ENCODE measurements around the gene ATP11A.

ATP11A gene

DNA sequence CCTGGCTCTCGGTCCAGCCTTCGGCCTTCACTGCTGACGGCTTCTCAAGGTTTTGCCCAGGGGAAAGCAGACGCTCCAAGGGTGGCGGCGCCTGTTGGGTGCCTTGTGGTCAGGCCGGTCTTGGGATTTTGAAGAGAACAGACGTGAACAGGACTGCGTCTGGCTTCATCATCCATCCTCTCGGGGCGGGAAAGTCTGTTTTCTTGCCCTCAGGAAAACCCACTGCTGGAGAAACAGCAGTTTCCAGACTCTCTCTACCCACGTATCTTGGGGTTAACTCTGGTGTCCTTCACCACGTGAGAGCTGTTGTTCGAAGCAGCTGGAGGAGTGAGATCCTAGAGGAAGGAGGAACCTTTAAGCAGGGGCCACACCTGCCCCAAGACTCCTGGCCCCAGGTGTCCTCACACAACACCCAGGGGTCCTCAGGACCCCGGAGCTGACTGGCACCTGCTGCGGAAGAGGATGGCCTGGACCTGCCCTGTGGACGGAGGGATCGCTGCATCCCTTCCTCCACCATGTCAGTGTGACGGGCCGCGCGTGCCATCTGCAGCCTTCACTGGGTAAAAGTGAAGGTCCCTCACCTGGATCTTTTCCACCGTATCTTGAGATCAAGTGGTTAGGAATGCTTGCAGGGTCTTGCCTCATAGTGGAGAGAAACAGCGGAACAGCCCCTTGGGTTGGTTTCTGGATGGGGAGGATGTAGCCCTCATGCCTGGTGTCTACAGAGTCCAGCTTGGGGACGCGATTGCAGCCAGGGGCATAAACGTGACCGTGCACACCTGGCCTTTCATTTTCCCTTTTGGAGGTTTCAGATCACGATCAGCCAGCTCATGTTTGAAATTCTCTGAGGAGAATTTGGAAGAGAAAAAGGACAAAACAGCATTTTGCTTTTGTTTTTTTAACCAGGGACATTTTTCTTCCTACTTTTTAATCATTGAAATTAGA, 209.7 kb downstream of the ATP11A start:
- DNase-seq = no peak

- no peak for DNase-seq
Measured at GRCh38 chr13:112900226-112900600, 210.4 kb downstream of the ATP11A start.

DNA sequence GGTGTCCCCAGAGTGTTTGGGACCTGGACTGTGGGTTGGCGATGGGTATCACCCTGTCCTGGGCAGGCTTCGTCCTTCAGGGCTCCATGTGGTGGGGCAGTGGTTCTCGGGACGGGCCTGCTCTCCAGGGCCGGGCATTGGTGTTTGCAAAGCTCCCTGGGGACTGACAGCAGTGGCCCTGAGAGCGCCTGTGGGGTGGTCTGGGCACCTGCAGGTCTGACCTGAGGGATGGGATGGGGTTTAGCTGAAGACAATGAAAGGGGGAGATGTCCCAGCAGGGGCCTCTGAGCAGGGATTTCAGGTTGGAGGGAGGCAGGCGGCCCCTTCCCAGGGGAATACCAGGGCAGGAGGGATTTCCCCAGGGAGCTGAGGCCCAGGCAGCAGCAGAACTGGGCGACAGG, 210.9 kb downstream of the ATP11A start:
- no peak for DNase-seq

- no peak for DNase-seq
Measured at GRCh38 chr13:112902101-112902651, 212.3 kb downstream of the ATP11A start.

DNA sequence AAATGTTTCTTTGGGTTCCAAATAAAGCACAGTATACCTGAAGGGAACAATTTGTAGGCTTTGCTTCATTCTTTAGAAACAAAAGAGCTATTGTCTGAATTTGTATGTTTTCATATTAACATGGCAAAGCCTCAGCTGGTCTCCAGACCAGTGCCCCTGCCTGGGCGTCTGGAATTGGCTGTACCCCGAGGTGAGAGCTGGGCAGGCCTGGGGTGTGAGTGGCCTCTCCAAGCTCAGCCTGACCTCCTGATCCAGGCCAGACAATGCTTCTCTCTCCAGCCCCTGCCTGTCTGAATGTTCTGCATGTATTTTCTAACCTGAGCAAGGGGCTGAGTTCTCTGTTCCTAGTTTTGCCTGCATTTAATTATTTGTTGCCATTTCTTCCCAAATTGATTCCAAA, 212.8 kb downstream of the ATP11A start:
- no peak for DNase-seq

DNA sequence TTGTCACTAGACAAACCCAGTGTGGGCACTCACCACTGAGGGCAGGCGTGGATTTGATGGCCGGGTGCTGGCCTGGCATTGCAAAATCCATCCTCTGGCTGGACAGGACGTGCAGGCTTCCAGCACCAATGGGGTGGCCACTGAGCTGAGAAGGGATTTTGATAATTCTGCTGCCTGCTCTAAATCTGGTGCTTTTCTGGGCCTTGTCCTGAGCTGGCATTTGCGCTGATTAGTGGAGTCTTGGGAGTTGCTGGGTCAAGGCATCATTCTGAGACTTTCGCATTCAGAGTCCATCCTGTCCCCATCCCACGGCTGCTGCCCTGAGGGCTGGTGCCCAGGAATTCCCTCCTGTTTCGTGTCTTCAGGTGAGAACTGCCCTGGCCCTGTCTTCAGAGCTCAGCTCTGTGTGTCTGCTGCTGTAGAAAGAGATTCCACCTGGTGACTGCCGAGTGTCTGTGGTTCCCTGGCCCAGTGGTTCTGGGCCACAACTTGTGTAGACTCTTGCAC, 213.3 kb downstream of the ATP11A start:
- DNase-seq = no peak

DNA sequence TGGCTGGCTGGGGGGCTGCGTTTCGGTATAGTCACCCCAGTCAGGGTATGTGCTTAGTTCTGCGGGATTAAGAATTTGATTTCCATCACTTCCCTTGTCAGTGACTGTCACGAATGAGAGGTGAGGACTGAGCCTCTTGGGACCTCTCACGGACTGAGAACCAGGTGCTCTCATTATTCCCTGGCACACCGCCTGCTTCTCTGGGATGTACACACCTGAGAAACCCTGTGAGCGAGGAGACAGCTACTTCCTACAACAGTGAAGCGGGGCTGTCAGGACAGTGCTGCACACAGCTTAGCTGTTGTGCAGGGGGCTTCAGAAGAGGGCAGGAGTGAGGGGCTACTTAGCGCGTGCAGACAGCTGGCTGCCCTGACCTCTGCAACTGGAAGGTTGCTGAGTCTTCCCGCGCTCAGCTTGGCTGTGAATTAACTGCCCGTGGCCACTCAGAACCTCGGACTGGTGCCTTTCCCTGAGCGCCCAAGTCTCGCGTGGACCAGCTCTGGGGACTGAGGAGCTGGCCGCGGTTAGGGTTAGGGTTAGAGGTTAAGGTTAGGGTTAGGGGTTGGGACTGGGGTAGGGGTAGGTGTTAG, 213.9 kb downstream of the ATP11A start:
- DNase-seq = no peak

DNA sequence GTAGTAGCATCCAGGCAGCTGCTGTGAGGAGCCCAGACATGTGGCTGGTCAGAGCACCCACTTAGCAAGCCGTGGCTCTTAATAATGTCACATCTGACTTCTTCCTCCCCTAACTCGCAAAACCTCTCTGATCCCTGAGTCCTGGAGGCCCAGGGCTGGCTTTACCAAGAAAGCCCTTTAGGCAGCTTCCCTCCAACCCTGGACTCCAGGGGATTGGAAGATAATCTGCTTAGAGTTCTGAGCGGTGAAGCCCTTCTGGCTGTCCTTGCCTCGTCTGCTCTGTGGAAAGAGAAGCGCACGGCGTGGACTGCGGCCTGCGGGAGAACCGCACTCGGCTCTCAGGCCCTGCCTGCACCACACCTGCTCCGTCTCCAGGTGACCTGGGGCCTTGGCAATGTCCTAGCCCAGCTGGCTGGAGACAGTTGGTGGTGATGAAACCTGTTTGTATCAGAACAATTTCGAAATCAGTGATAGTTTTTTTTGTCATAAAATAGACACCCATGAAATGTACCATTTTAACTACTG, 214.7 kb downstream of the ATP11A start:
- DNase-seq = no peak

- no peak for DNase-seq
Measured at GRCh38 chr13:112905086-112905485, 215.2 kb downstream of the ATP11A start.

GRCh38 chr13:112905619-112905989, 215.8 kb downstream of the ATP11A start:
- DNase-seq = no peak

DNA sequence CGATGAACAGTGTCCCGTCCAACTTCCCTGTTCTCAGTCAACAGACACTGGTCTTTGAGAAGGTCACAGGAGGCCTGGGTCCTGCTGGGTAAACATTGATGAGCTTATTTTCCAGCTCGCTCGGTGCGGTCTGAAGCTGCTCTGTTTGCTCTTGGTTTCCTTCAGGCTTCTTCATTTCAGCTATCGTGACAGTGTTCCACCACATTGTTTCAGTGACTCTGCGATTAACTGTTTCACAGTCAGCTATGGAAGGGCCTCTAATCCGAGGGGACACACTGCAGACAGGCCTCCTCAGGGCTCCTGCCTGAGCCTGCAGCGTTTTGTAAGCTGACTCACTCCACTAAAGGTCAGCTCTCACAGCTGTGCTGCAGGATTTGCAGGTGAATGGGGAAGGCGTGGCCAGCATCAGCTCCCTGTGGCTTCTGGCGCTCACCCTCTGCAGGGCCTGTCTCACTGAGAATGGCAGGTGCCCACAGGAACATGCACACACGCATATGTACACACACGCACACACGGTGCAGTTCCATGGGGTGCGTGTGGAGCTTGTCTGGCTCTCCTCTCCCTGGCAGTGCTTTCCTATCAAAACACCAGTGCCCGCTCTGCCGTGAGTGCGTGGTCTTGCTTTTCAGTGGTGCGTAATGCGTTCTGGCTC, 216.3 kb downstream of the ATP11A start:
- DNase-seq = no peak

DNA sequence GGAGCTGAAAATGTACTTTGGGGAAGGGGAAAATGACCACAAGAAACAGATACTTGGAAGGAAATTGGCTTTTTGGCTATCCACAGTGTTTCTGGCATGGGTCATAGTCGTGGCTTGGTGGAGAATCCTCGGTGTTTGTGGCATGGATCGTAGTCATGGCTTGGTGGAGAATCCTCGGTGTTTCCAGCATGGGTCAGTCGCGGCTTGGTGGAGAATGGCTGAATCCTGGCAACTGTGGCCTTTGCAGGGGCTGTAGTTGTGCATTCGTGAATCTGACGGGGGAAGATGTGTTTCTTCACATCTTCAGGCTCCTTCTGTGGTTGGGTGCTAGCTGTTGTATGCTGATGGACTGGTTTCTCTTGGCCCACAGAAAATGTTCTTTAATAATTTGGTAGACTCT, 217.4 kb downstream of the ATP11A start:
- DNase-seq = no peak

GRCh38 chr13:112907871-112908331, 218.1 kb downstream of the ATP11A start:
- DNase-seq = no peak

GRCh38 chr13:112908342-112908741, 218.5 kb downstream of the ATP11A start:
- DNase-seq = no peak

- DNase-seq = no peak
Measured at GRCh38 chr13:112910016-112910415, 220.2 kb downstream of the ATP11A start.

GRCh38 chr13:112910616-112911280, 220.9 kb downstream of the ATP11A start:
- DNase-seq = no peak

DNA sequence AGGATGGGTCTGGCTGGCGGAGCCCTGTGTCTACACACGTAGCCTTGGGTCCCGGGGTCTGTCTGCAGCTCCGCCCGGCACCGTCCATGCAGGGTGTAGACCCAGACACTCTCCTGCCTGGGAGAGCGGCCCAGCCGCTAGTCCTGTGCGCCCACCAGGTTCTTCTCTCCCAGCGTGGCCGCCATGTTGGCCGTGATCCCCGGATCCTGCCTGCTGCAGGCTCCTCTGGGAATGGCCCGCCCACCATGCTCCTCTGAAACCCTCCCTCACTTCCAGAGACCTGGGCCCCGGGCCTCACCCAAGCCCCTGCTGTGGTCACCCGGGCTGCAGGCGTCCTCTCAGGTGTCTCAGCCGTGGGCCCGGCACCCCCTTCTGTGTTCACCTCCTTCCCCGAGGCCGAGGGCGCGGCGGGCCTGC, 221.5 kb downstream of the ATP11A start:
- DNase-seq = no peak

GRCh38 chr13:112911883-112912282, 222.0 kb downstream of the ATP11A start:
- no peak for DNase-seq

DNA sequence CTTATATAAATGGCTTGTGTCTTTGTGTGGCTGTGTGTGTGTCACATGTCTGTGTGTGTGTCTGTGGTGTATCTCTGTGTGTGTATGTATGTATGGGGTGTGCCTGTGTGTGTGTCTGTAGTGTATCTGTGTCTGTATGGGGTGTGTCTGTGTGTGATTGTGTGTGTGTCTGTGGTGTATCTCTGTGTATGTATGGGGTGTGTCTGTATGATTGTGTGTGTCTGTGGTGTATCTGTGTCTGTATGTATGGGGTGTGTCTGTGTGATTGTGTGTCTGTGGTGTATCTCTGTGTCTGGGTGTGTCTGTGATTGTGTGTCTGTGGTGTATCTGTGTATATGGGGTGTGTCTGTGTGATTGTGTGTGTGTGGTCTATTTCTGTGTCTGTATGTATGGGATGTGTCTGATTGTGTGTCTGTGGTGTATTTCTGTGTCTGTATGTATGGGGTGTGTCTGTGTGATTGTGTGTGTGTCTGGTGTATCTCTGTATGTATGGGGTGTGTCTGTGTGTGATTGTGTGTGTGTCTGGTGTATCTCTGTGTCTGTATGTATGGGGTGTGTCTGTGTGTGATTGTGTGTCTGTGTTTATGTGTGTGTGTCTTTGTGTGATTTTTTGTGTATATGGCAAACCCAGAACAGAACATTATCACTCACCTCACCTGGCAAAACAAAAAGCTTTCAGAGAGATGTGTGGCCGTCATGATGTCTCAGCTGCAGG, 223.0 kb downstream of the ATP11A start:
- DNase-seq = no peak

- DNase-seq = no peak
Measured at GRCh38 chr13:112916296-112916695, 226.5 kb downstream of the ATP11A start.

- no peak for DNase-seq
Measured at GRCh38 chr13:112917056-112917664, 227.3 kb downstream of the ATP11A start.

Data from NCI-H226 (cell line).